IMR-90 (cell line): Measurements from ENCODE around the gene JMJD6. TPM values are rescaled to one million over a fixed set of nuclear protein-coding genes. Genes with fewer than 3 reads are reported as not detected.
A peak's percentile ranks its signal among the peaks of the same experiment; 100 is the strongest.

Experiments
- ATAC-seq: fragments of 200-7000 bp; cut with Tn5 transposase; 2 replicates; pipeline ENCODE4 v1.9.1; 2020; ENCODE audit warnings: low read depth, mild to moderate bottlenecking, moderate library complexity
- BruUV-seq: library from RNA; stranded (reverse); fragments of 400-500 nt; replicated peaks from 2 replicates; lab custom pipeline; 2021; lab: Mats Ljungman, UMichigan
- CTCF ChIA-PET: fragments of 300-600 bp; formaldehyde crosslinking; extraction: SDS; loops from one replicate; lab custom pipeline; 2021; ENCODE audit warnings: antibody characterized with exemption; lab: Yijun Ruan, JAX
- POLR2A ChIA-PET: fragments of 300-600 bp; sonication (Branson Sonifier 250); formaldehyde crosslinking; loops from one replicate; lab custom pipeline; 2022; ENCODE audit warnings: antibody characterized with exemption; ENCODE audit not compliant: unreplicated experiment; lab: Charles Lee
- DNase-seq: peaks from one replicate; pipeline ENCODE4 v3.0.0; 2013
- H2AFZ ChIP-seq: replicated peaks from 2 replicates; pipeline ENCODE3; 2013; ENCODE audit warnings: low read length, mild to moderate bottlenecking; ENCODE audit not compliant: poor library complexity
- H2AK5ac ChIP-seq: 2 replicates; pipeline ENCODE4 v1.6.1; 2013; ENCODE audit warnings: low read depth, low read length, inconsistent platforms
- H2AK9ac ChIP-seq: replicated peaks from 2 replicates; pipeline ENCODE3; 2013; ENCODE audit warnings: mild to moderate bottlenecking, low read depth, low read length, moderate library complexity; ENCODE audit not compliant: poor library complexity
- H2BK120ac ChIP-seq: 2 replicates; pipeline ENCODE4 v1.6.1; 2013; ENCODE audit warnings: low read depth, low read length, inconsistent platforms
- H2BK15ac ChIP-seq: 3 replicates; pipeline ENCODE4 v1.6.1; 2013; ENCODE audit warnings: low read depth, low read length, inconsistent platforms
- H2BK20ac ChIP-seq: 2 replicates; pipeline ENCODE4 v1.6.1; 2013; ENCODE audit warnings: low read depth, mild to moderate bottlenecking, inconsistent platforms, low read length, moderate library complexity
- H2BK5ac ChIP-seq: 2 replicates; pipeline ENCODE4 v1.6.1; 2013; ENCODE audit warnings: mild to moderate bottlenecking, low read depth, low read length, inconsistent platforms; ENCODE audit not compliant: poor library complexity, severe bottlenecking
- H3K14ac ChIP-seq: replicated peaks from 2 replicates; pipeline ENCODE4 v1.6.1; 2013; ENCODE audit warnings: low read depth, low read length, inconsistent platforms
- H3K18ac ChIP-seq: 2 replicates; pipeline ENCODE4 v1.6.1; 2013; ENCODE audit warnings: low read depth, low read length, control low read depth
- H3K23ac ChIP-seq: 2 replicates; pipeline ENCODE4 v1.6.1; 2013; ENCODE audit warnings: low read depth, low read length, inconsistent platforms
- H3K27ac ChIP-seq: 2 replicates; pipeline ENCODE4 v1.5.1; 2013; ENCODE audit warnings: mild to moderate bottlenecking, control low read depth, low read length; ENCODE audit not compliant: insufficient read depth
- H3K27me3 ChIP-seq: 2 replicates; pipeline ENCODE4 v1.6.1; 2013; ENCODE audit warnings: low read length; ENCODE audit not compliant: control insufficient read depth, insufficient read depth
- H3K36me3 ChIP-seq: 2 replicates; pipeline ENCODE4 v1.6.1; 2013; ENCODE audit warnings: low read length, mixed read lengths; ENCODE audit not compliant: control insufficient read depth, insufficient read depth
- H3K4ac ChIP-seq: 2 replicates; pipeline ENCODE4 v1.6.1; 2013; ENCODE audit warnings: low read depth, low read length, inconsistent platforms
- H3K4me1 ChIP-seq: 2 replicates; pipeline ENCODE4 v1.6.1; 2013; ENCODE audit warnings: low read length, mixed read lengths; ENCODE audit not compliant: control insufficient read depth, insufficient read depth
- H3K4me2 ChIP-seq: 2 replicates; pipeline ENCODE4 v1.6.1; 2013; ENCODE audit warnings: low read depth, mild to moderate bottlenecking, control low read depth, low read length, moderate library complexity
- H3K4me3 ChIP-seq: 2 replicates; pipeline ENCODE4 v1.5.1; 2013; ENCODE audit warnings: low read depth, mild to moderate bottlenecking, control low read depth, low read length, moderate library complexity; ENCODE audit not compliant: insufficient read depth
- H3K56ac ChIP-seq: 2 replicates; pipeline ENCODE4 v1.6.1; 2013; ENCODE audit warnings: low read length, inconsistent platforms; ENCODE audit not compliant: insufficient read depth; ENCODE audit errors: extremely low read depth
- H3K79me1 ChIP-seq, 2 experiments: 2 replicates each; pipeline ENCODE4 v1.6.1; 2013; ENCODE audit warnings: low read length in 2 of 2, inconsistent platforms in 1 of 2, low read depth in 1 of 2
- H3K9ac ChIP-seq: 2 replicates; pipeline ENCODE4 v1.6.1; 2013; ENCODE audit warnings: low read depth, low read length, control low read depth
- H3K9me1 ChIP-seq: 2 replicates; pipeline ENCODE4 v1.6.1; 2013; ENCODE audit warnings: low read length, inconsistent platforms; ENCODE audit not compliant: insufficient read depth
- H3K9me3 ChIP-seq: 2 replicates; pipeline ENCODE4 v1.6.1; 2013; ENCODE audit warnings: low read length; ENCODE audit not compliant: control insufficient read depth, insufficient read depth
- H4K20me1 ChIP-seq: 2 replicates; pipeline ENCODE4 v1.6.1; 2013; ENCODE audit warnings: low read length, inconsistent platforms; ENCODE audit not compliant: insufficient read depth
- H4K5ac ChIP-seq: 2 replicates; pipeline ENCODE4 v1.6.1; 2013; ENCODE audit warnings: mild to moderate bottlenecking, low read depth, low read length, control low read depth
- H4K8ac ChIP-seq, 2 experiments: 2 replicates each; pipeline ENCODE4 v1.6.1; 2013; ENCODE audit warnings: low read depth in 2 of 2, low read length in 2 of 2, control low read depth in 1 of 2, inconsistent platforms in 1 of 2
- H4K91ac ChIP-seq: 2 replicates; pipeline ENCODE4 v1.6.1; 2013; ENCODE audit warnings: low read depth, low read length, inconsistent platforms; ENCODE audit not compliant: insufficient read depth
- CTCF ChIP-seq: conservative IDR thresholded peaks from 2 replicates; pipeline ENCODE4 v1.5.1; 2012; ENCODE audit warnings: mild to moderate bottlenecking, low read depth, low read length, improper control_type of control experiment
- RFX5 ChIP-seq: IDR thresholded peaks from 2 replicates; pipeline ENCODE4 v1.8.0; 2012; ENCODE audit warnings: low read depth, mild to moderate bottlenecking, low read length, moderate library complexity
- WGBS, 2 experiments: methylation state at CpG; one replicate each; pipeline versions ENCODE4 v1.1.5 to v1.1.7; 2013; ENCODE audit warnings: missing lambda C conversion rate in 2 of 2; ENCODE audit not compliant: insufficient read length in 1 of 2; ENCODE audit errors: extremely low coverage in 2 of 2; 5-methylcytosine and 5-hydroxymethylcytosine counted together
- dilution Hi-C: fragments of 300-500 bp; cut with HindIII; formaldehyde crosslinking; loops from one replicate; pipeline ENCODE4 v1.14.3; 2018; ENCODE audit warnings: low sequenced_read_pairs; ENCODE audit not compliant: unreplicated experiment
- in situ Hi-C: fragments of 300-500 bp; cut with MboI; formaldehyde crosslinking; loops from 3 replicates; pipeline ENCODE4 v1.14.3; 2019; ENCODE audit warnings: low sequenced_read_pairs, inconsistent platforms, mixed read lengths
- intact Hi-C: fragments of 100-400 bp; cut with micrococcal nuclease; formaldehyde crosslinking; loops from 2 replicates; pipeline ENCODE4 v1.10.0; 2022
- polyA plus RNA-seq, 3 experiments: library from polyadenylated mRNA; depleted of rRNA; stranded (reverse); fragments of >200 nt; gene quantifications; 2 replicates each; pipeline ENCODE4 v1.2.3, GENCODE V29; 2012; ENCODE audit warnings: low replicate concordance in 1 of 3
- total RNA-seq: library from RNA; depleted of rRNA; stranded (reverse); fragments of >200 nt; gene quantifications from 2 replicates; pipeline ENCODE4 v1.2.3, GENCODE V29; 2012

JMJD6 gene
- total and polyA plus RNA-seq, 2 of the 4 experiments (the other 2 are of a cell fraction), result 24.4 to 33.7 TPM

GRCh38 chr17:76683011-76683755 lies 43.2 kb downstream of the JMJD6 start:
- Histone ChIP-seq H3K14ac (no peak overlapping the region), H3K56ac (no peak overlapping the region), H4K20me1 (peaks cover 31% of the 10 kb centered on the region), H3K79me1 (peaks cover 5 to 64% of the 10 kb centered on the region in 2 experiments; a peak in 3 of 4 replicates), H3K4me1 (peaks cover 19% of the 10 kb centered on the region), H2BK5ac (no peak overlapping the region), H3K27me3 (no peaks in the 10 kb centered on the region), H2AK9ac (peak overlapping the region; percentile 18), H3K36me3 (peaks cover 57% of the 10 kb centered on the region), H2BK120ac (no peak overlapping the region), H3K9me1 (peaks cover 4% of the 10 kb centered on the region), H3K9ac (no peak overlapping the region), H3K4me2 (no peak overlapping the region), H3K9me3 (no peaks in the 10 kb centered on the region), H3K4me3 (no peak overlapping the region), H4K91ac (no peak overlapping the region), H3K18ac (no peak overlapping the region), H3K4ac (no peak overlapping the region), H2AFZ (no peak overlapping the region), H2AK5ac (no peak overlapping the region), H3K27ac (no peak overlapping the region), H3K23ac (no peak overlapping the region), H4K8ac (no peak overlapping the region), H2BK20ac (no peak overlapping the region), H2BK15ac (no peak overlapping the region), H4K5ac (no peak overlapping the region)
- CTCF ChIA-PET, result no interaction called here
- ATAC-seq (no peak), DNase-seq (no peak)
- TF ChIP-seq RFX5 (no peak), CTCF (peak; percentile 26; the same call in 1 of the 2 replicates)
- intact Hi-C loops (loop anchor here (10.0 kb wide), 1 partner anchor 1922 kb away; no protein-coding TSS in a partner anchor), dilution Hi-C loops (no loop called here), in situ Hi-C loops (no loop called here)
- POLR2A ChIA-PET, result no interaction called here
- WGBS, 2 experiments, result 90% methylated on average over 7 of the region's 18 CpGs; no CpG with 5 or more reads in 1 of the 2 experiments
- no TSS peak for BruUV-seq
